HPDE6-E6E7 (cell line): ENCODE data around the gene ALG2.

Source experiments
- DNase-seq: peaks from one replicate; pipeline ENCODE4 v3.0.0; 2011; ENCODE audit warnings: missing footprints; ENCODE audit errors: extremely low spot score

ALG2 gene

GRCh38 chr9:99192786-99193465 is 28.8 kb downstream of the ALG2 start:
- no peak for DNase-seq

GRCh38 chr9:99190597-99191283 is 31.0 kb downstream of the ALG2 start:
- DNase-seq, result no peak

DNA sequence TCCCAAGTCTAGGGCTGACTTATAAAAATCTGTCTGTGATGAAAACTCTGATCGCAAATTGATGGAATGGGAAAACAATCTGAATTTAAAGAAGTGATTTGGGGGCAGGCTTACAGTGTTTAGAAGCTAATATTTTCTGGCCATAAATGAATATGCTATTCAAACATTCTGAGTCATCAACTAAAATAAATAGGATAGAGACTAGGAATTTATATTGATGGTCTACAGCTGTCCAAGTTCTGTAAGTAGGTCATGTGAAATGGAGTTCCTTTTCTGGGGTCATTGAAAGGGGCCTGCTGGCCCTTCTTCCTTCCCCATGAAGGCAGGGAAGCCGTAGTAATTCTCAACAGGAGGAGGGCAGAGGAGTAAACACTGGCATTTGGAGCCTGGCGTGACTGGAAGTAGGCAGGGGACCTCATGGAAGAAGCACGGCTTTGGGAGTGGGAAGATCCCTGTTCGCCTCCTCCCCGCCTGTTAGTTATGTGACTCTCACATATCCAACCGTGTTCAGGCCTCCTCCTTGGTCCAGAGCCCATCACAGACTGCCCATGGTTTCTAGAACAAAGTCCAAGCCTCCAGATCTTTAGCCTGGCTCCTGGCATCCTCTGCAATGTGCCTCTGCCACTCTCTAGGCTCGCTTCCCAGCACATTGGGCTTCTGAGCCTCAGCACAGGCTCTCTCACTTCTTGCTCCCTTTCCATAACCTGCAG is 31.7 kb downstream of the ALG2 start:
- DNase-seq, result no peak

DNA sequence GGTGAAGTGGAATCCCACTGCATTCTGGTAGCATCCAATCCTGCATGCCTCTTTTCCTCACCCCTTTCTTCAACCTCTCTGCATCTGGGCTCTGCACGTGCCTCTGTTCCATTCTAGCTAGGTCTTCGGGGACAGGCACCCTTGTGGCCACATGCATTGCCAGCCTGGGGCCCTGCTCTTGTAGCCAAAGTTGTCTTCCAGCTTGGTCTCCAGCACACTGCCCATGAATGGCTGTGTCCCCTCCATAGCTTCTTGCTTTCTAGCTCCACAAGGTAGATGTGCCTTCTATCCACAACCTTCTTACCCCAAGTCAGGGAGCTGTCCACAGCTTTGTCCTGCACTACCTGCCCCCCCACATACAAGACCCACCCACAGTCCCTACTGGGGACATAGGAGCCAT is 32.6 kb downstream of the ALG2 start:
- DNase-seq, result no peak

DNA sequence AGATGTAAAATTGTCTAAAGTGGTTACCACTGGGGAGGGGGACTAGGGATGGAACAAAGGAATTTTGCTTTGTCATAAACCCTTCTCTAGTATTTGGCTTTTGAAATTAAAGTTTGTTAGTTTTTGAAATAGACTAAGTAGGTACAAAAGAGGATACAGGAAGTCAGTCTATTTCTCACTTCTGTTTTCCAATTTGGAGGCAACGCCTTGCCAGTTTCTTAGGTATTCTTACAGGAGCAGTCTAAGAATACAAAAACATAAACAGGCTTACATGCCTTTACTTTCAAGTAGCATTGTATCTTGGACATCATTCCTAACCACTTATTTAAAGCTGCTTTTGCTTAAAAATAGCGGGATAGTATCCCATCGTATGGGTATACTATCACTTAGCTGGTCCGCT is 34.4 kb downstream of the ALG2 start:
- no peak for DNase-seq

DNA sequence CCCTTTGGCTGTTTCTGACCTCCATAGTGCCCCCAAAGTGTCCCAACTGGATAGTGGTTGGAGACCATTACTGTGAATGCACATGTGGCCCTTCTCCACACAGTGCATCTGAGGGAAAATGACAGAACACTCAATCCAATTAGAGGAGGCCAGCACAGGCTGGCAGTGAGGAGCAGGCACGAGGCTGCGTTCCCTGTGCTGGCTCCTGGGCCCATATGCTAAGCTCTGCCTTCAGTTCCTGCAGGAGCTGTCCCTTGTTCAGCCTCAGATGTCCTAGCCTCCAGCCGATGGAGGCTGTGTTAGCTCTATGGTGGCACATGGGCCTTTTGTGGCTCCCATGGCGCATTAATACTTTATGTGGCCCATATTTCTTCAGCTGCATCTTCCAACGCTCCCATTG is 35.8 kb downstream of the ALG2 start:
- no peak for DNase-seq

DNA sequence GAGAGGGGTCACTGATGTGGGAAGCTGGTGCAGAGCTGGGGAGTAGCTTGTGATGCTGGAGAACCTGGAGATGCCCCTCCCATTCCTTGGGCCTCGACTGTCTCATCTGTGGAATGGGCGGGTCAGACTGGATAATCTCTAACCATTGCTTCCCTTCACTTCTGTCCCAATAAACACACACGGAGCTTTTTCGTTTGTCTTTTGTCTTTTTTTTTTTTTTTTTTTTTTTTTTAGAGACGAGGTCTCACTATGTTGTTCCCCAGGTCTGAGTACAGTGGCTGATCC is 36.5 kb downstream of the ALG2 start:
- DNase-seq, result no peak

- peak; percentile 70 for DNase-seq
Observed at GRCh38 chr9:99184475-99185347, 37.0 kb downstream of the ALG2 start.

DNA sequence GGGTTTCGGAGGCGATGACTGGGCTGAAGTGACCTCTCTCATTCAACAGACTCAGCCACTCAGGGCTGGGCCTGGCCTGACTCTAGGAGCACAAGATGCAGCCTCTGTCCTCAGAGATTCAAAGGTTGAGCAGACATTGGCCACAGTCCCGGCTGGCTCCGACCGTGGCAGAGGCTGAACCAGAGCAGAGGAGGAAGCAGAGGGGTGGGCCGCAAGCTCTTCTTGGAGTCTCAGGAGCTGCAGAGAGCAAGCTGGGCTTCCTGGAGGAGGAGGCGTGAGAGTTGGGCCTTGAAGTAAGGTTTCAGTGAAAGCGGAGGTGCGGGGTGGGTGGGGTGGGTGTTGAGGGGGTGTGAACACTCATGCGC is 37.6 kb downstream of the ALG2 start:
- DNase-seq, result no peak

- DNase-seq, result no peak
Observed at GRCh38 chr9:99183616-99184015, 38.1 kb downstream of the ALG2 start.

DNA sequence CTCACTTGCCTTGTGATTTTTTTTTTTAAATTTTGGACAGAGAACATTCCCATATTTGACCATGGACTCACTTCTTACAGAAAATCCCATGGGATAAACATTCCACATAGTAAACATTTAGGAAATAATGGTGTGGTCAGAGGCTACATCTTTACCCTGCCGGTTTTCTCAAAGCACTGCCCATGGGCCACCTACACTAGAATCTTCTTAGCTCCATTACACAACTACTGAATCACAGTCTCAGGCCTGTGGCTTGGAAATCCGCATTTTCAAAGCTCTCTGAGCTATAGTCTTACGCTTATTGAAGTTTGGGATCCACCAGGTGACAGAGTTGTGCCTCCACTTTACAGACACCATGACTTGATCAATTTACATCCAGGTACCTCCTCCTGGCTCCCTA is 39.4 kb downstream of the ALG2 start:
- DNase-seq, result no peak

- no peak for DNase-seq
Observed at GRCh38 chr9:99181621-99182020, 40.1 kb downstream of the ALG2 start.

GRCh38 chr9:99181206-99181605 is 40.5 kb downstream of the ALG2 start:
- no peak for DNase-seq

- DNase-seq, result no peak
Observed at GRCh38 chr9:99180662-99181061, 41.1 kb downstream of the ALG2 start.

DNA sequence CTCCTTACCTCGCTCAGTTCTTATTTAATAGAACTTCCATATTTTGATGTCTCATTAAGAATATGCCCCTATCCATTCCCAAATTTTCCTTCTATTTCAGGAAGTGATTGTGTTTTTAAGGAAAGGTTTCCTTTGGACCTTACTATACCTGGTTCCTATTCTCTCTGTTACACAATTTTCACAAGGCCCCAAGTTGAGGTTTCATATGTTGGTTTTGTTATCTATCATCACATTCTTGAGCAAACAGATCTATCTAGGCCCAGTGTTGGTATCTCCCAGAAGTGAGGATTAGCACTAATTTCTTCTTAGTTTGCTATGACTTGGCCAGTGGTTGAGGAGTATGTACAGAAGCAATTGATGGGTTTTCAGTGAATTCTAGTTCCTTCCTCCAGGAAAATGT is 41.5 kb downstream of the ALG2 start:
- DNase-seq, result no peak

DNA sequence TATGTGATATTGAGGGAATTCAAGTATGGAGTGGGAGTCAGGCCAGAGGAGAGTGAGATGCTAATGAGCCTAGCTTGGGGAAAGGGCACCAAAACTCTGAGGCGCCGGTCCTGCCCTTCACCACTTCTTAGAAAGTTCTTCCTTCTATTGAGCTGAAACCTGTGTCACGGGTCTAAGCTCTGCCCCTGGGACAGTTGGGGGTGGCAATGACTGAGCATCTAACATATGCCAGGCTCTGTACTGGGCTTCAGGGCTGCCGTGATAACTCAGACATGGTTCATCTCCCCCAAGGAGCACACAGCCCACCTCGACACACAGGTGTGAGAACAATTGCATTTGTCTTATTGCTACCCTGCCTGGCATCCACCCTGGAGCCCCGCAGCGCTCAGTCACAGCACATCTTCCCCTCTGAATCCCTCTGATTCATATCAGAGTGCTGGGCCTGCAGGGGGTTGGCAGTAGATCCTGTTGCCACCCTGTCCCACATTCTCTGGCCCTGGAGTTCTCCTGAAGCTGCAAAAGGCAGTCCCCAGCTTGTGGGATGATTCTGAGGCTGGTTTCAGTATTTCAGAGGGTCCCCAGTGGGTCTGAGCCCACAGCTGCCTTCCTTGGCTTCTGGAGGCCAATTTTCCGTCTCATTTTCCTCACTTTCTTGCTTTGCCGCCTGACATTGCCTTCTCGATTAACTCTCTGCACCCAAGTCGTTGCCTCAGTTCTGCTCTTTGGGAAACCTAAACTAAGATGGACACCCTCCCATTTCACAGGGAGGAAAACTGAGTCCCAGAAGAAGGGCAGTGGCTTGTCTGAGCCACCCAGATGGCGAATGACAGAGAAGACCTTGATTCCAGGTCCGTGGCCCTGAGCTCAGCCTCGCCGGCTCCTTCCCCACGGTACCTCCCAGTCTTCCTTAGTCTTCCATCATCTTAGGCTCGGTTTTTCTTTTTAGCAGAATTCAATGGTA is 42.5 kb downstream of the ALG2 start:
- DNase-seq, result no peak

DNA sequence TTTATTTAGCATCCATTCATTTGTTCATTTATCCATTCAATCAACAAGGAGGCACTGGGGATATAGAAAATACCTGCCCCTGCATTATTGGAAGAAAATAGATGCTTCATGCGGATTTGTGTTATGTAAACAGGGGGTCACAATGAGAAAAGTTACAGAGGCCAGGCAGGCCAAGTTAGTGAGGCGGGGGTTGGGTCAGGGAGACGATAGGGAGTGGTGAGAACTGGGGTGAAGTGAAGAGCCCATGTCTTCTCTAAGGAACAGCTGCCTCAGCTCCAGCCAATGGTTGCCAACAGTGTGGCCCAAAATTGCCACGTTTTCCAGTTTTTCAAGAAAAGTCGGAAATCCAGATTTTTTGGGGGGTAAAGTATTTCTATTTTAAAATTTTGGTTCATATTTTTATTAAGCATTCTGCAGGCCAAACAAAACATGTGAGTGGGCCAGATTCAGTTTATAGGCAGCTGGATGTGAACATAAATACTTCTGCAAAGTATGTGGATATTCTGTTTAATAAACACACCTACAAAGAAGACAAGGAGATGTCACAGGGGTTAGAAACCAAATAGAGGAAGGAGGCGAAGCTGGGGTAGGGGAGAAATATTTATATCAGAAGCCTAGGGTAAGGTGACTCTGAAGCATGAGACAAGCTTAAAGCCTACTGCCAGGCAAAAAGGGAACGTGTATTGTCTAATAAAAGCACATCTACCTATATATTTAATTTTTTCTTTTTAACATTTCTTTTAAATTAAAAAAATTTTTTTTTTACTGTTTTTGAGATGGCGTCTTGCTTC is 44.0 kb downstream of the ALG2 start:
- no peak for DNase-seq

- no peak for DNase-seq
Observed at GRCh38 chr9:99176527-99177013, 45.2 kb downstream of the ALG2 start.

DNA sequence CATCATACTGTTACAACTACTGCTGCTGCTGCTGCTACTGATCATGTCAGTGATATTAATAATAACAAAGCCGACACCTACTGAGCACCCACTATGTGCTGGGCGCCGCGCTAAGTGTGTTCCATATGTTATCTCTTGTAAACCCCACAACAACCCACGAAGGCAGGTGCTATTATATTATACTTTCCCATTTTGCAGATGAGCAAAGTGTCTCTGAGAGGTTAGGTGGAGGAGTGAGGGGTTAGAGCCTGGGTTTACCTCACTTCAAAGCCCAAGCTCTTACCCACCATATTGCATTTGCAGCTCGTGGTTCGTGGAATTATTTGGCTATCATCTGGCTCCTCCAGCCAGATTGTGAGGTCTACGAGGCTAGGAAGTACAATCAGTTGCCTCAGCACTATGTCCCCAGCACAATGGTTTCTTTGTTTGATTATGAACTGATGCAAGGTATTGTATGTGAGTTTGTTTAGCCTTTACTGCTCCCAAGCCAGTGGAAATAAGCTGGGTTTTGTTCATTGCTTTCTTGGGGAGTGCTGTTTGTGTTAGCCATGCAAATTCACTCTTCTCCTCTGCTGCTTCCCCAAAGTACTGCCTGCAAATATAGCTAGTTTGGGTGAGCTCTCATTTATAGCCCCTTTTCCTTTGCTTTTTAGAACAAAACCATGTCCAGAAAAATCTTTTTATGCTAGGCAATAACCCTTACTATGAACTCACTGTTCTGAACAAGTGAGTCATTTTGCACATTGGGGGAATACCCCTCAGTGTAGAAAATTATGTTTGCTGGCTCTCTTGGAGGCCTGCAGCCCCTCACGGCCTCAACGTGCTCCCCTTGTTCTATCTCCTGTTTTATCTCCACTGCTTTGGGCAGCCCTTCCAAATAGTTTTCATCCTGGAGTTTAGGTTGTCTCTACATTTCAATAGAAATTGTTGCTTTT is 47.9 kb downstream of the ALG2 start:
- DNase-seq, result no peak
